Common myeloid progenitor, CD34-positive (primary cell): Measurements from ENCODE around the gene RUBCN.
"Not testable (repeated sequence)": the region's sequence is repeated elsewhere in the genome, so short reads cannot be mapped to it uniquely, and the experiment has no call there.

Experiments used
- CTCF ChIA-PET: fragments of 350-600 bp; sonication (Branson Sonifier 250); formaldehyde crosslinking; loops from one replicate; lab custom pipeline; 2021; ENCODE audit warnings: antibody characterized with exemption; lab: Charles Lee
- POLR2A ChIA-PET: fragments of 350-600 bp; sonication (Branson Sonifier 250); formaldehyde crosslinking; loops from one replicate; lab custom pipeline; 2021; ENCODE audit warnings: antibody characterized with exemption; lab: Charles Lee
- DNase-seq, 3 donors: peaks; one replicate each; pipeline versions ENCODE4 v3.0.0 to v3.0.0-alpha.2; 2013
- H3K27ac ChIP-seq, 2 experiments: 1 replicate in 1 of 2; 2 replicates in 1 of 2; pipeline ENCODE4 v1.7.0; 2013; ENCODE audit warnings: inconsistent platforms in 2 of 2, low read length in 2 of 2, mild to moderate bottlenecking in 2 of 2, low read depth in 1 of 2, moderate library complexity in 1 of 2; ENCODE audit not compliant: severe bottlenecking in 2 of 2, insufficient read depth in 1 of 2, poor library complexity in 1 of 2
- H3K27me3 ChIP-seq, 5 experiments: replicated peaks in 2 of 5; 1 replicate in 3 of 5; 2 replicates in 2 of 5; pipeline versions ENCODE4 v1.6.1 to v1.7.0; 2013; ENCODE audit warnings: low read length in 4 of 5, mild to moderate bottlenecking in 2 of 5, moderate library complexity in 2 of 5, inconsistent platforms in 1 of 5; ENCODE audit not compliant: insufficient read depth in 5 of 5, control insufficient read depth in 4 of 5
- H3K36me3 ChIP-seq, 4 experiments: 1 replicate in 2 of 4; 2 replicates in 2 of 4; pipeline versions ENCODE4 v1.6.1 to v1.7.0; 2013; ENCODE audit warnings: low read length in 3 of 4, control low read depth in 1 of 4, mild to moderate bottlenecking in 1 of 4; ENCODE audit not compliant: control insufficient read depth in 4 of 4, insufficient read depth in 4 of 4
- H3K4me1 ChIP-seq, 4 experiments: 1 replicate in 3 of 4; 2 replicates in 1 of 4; pipeline versions ENCODE4 v1.6.1 to v1.7.1; 2013; ENCODE audit warnings: low read length in 3 of 4, mild to moderate bottlenecking in 3 of 4, control low read depth in 1 of 4, inconsistent platforms in 1 of 4, moderate library complexity in 1 of 4; ENCODE audit not compliant: control insufficient read depth in 4 of 4, insufficient read depth in 4 of 4; ENCODE audit errors: control extremely low read depth in 1 of 4
- H3K4me3 ChIP-seq, 7 experiments: 1 replicate in 4 of 7; 2 replicates in 3 of 7; pipeline versions ENCODE4 v1.5.1 to v1.7.0; 2013; ENCODE audit warnings: mild to moderate bottlenecking in 7 of 7, low read length in 6 of 7, moderate library complexity in 6 of 7, inconsistent platforms in 2 of 7, low read depth in 2 of 7, control low read depth in 1 of 7; ENCODE audit not compliant: insufficient read depth in 4 of 7, control insufficient read depth in 1 of 7; ENCODE audit errors: extremely low read depth in 1 of 7
- H3K9me3 ChIP-seq, 5 experiments: 1 replicate in 4 of 5; 2 replicates in 1 of 5; pipeline versions ENCODE4 v1.6.1 to v1.7.1; 2013; ENCODE audit warnings: low read length in 4 of 5, mild to moderate bottlenecking in 2 of 5, inconsistent platforms in 1 of 5, low read depth in 1 of 5, moderate library complexity in 1 of 5; ENCODE audit not compliant: control insufficient read depth in 4 of 5, insufficient read depth in 2 of 5; ENCODE audit errors: control extremely low read depth in 1 of 5
- WGBS: methylation state at CpG from one replicate; pipeline ENCODE4 v1.1.5; 2013; ENCODE audit not compliant: insufficient coverage; 5-methylcytosine and 5-hydroxymethylcytosine counted together

The RUBCN gene

GRCh38 chr3:197658706-197659105 lies 78.0 kb downstream of the RUBCN start:
- H3K4me1 ChIP-seq, H3K27me3 ChIP-seq, POLR2A ChIA-PET, H3K9me3 ChIP-seq, H3K36me3 ChIP-seq, H3K27ac ChIP-seq, H3K4me3 ChIP-seq, CTCF ChIA-PET, DNase-seq: not testable (repeated sequence)
- 87% methylated on average over 6 of the region's 13 CpGs for WGBS

- DNase-seq, H3K36me3 ChIP-seq, POLR2A ChIA-PET, H3K27ac ChIP-seq, H3K4me1 ChIP-seq, CTCF ChIA-PET, H3K27me3 ChIP-seq, H3K4me3 ChIP-seq, H3K9me3 ChIP-seq: not testable (repeated sequence)
- no CpG with 5 or more reads among the region's 30 CpGs for WGBS
Measured at GRCh38 chr3:197657541-197658292, 79.0 kb downstream of the RUBCN start.

DNA sequence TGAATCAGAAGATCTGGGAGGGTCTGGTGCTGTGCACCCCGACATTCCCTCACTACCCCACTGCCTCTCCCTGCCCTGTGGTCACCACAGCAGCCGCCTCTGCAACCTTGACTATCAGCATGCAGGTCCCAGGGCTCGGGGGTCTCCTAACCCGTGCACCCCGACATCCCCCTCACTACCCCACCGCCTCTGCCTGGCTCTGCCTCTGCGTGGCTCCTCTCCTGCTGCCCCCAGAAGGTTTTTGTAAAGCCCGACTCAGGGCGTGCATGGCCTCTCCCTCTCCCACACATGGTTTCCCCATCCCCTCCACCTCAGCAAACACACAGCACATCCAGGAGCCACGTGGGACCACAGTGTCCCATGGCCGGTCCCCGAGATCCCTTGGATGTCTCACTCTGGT lies 79.7 kb downstream of the RUBCN start:
- H3K4me1 ChIP-seq, H3K4me3 ChIP-seq, H3K27me3 ChIP-seq, H3K27ac ChIP-seq, DNase-seq, CTCF ChIA-PET, H3K9me3 ChIP-seq, POLR2A ChIA-PET, H3K36me3 ChIP-seq: not testable (repeated sequence)
- WGBS, result 95% methylated on average over 8 of the region's 12 CpGs

- H3K36me3 ChIP-seq, H3K4me3 ChIP-seq, H3K4me1 ChIP-seq, H3K27me3 ChIP-seq, CTCF ChIA-PET, DNase-seq, H3K9me3 ChIP-seq, POLR2A ChIA-PET, H3K27ac ChIP-seq: not testable (repeated sequence)
- WGBS, result 100% methylated on average over 2 of the region's 3 CpGs
Measured at GRCh38 chr3:197656129-197656528, 80.6 kb downstream of the RUBCN start.

GRCh38 chr3:197654998-197655330 lies 81.7 kb downstream of the RUBCN start:
- H3K9me3 ChIP-seq, CTCF ChIA-PET, DNase-seq, H3K4me3 ChIP-seq, H3K27ac ChIP-seq, POLR2A ChIA-PET, H3K27me3 ChIP-seq, H3K36me3 ChIP-seq, H3K4me1 ChIP-seq: not testable (repeated sequence)
- no CpG with 5 or more reads among the region's 22 CpGs for WGBS

- H3K27ac ChIP-seq, H3K27me3 ChIP-seq, POLR2A ChIA-PET, H3K36me3 ChIP-seq, H3K9me3 ChIP-seq, CTCF ChIA-PET, H3K4me1 ChIP-seq: not testable (repeated sequence)
- peak overlapping the region in 2 of 7 experiments; percentile 36 to 50 for H3K4me3 ChIP-seq
- peak in 1 of 3 donors; percentile 35 for DNase-seq
- WGBS, result no CpG with 5 or more reads among the region's 100 CpGs
Measured at GRCh38 chr3:197654090-197654997, 82.4 kb downstream of the RUBCN start.

GRCh38 chr3:197652860-197653259 lies 83.8 kb downstream of the RUBCN start:
- H3K27me3 ChIP-seq, H3K36me3 ChIP-seq, H3K9me3 ChIP-seq, CTCF ChIA-PET, H3K27ac ChIP-seq, H3K4me3 ChIP-seq, H3K4me1 ChIP-seq, DNase-seq, POLR2A ChIA-PET: not testable (repeated sequence)
- no CpG with 5 or more reads among the region's 10 CpGs for WGBS
